Activated CD8-positive, alpha-beta memory T cell treated with anti-CD3 and anti-CD28 coated beads for 36 hours (primary cell): ENCODE measurements around the gene LMNB1. TPM values are rescaled to one million over a fixed set of nuclear protein-coding genes. Genes with fewer than 3 reads are reported as not detected.
"Not testable (repeated sequence)": the region's sequence is repeated elsewhere in the genome, so short reads cannot be mapped to it uniquely, and the experiment has no call there.

Source experiments
- CTCF ChIA-PET: fragments of 350-600 bp; sonication (Branson Sonifier 250); formaldehyde crosslinking; loops from one replicate; lab custom pipeline; 2021; ENCODE audit warnings: antibody characterized with exemption; lab: Charles Lee
- POLR2A ChIA-PET: fragments of 350-600 bp; sonication (Branson Sonifier 250); formaldehyde crosslinking; loops from one replicate; lab custom pipeline; 2021; ENCODE audit warnings: antibody characterized with exemption; lab: Charles Lee
- total RNA-seq, 2 experiments: library from RNA; stranded (reverse); gene quantifications; one replicate each; pipeline ENCODE4 v1.2.3, GENCODE V29; 2021

The LMNB1 gene
- total RNA-seq = 100 to 1,000 TPM; 176 to 179 TPM

- ChIA-PET CTCF (interaction anchor here (0.6 to 1.8 kb wide), 12 partner anchors 10 to 181 kb away, joined by 3 to 6 read pairs (median 3); partner anchors contain the start of genes ALDH7A1 and PHAX), POLR2A (interaction anchor here (0.5 to 4.8 kb wide), 14 partner anchors 12 to 353 kb away, joined by 3 to 43 read pairs (median 4); partner anchors contain the start of gene C5orf63)
Observed at GRCh38 chr5:126776499-126777256, at the start of gene LMNB1. Gene LMNB1 (plus strand): TSS chr5:126777136. CDS start chr5:126777509, 373 bp downstream.

DNA sequence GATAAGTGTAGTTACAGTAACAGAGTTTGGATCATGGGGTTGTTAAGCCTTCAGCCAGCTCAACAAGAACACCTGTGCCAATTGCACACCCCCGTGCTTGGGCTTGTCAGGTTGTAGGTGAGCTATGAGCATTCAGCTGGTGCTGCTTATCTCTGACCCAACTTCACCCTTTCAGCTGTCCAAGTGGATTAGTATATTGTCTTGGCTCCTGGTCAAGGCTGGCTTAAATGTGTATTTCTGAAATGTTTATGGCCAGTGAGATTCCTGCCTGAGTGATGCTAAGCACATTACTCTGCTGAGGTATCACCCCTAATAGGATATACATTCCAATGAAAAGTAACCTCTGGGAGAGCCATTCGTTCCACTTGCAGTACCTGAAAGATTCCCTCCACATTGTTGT is 44.2 kb upstream of the LMNB1 start:
- ChIA-PET CTCF (no interaction called here), POLR2A (no interaction called here)

DNA sequence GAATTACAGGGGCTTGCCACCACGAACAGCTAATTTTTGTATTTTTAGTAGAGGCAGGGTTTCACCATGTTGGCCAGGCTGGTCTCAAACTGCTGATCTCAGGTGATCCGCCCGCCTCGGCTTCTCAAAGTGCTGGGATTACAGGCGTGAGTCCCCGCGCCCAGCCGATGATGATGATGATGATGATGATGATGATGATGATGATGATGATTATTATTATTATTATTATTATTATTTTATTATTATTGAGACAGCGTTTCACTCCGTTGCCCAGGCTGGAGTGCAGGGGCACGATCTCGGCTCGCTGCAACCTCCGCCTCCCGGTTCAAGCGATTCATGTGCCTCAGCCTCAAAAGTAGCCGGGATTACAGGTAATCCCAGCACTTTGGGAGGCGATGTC is 42.4 kb upstream of the LMNB1 start:
- POLR2A ChIA-PET, CTCF ChIA-PET: not testable (repeated sequence)

DNA sequence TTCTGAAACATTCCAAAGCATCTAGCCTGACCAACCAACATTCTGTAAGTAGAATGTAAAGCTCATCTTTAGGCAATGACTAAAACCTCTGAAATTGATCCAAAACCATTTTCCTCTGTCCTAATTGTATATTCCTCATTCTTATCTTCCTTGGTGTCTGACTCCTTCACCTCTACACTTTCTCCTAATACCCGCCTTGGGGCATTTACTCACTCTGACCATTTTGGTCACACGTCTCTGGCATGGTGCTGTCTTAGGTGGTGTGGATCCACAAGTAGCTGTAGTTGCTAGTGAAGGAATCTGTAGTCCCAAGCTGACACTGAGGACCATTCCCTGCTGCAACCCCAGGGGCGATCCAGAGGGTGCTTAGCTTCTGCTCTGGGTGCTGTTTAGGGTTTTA is 40.8 kb upstream of the LMNB1 start:
- POLR2A ChIA-PET = no interaction called here
- CTCF ChIA-PET = interaction anchor here (0.6 kb wide), 1 partner anchor 157 kb away, joined by 3 read pairs; no protein-coding TSS in a partner anchor

GRCh38 chr5:126741361-126741760 is 35.6 kb upstream of the LMNB1 start:
- ChIA-PET CTCF (no interaction called here), POLR2A (no interaction called here)

GRCh38 chr5:126742425-126742824 is 34.5 kb upstream of the LMNB1 start:
- POLR2A ChIA-PET = no interaction called here
- CTCF ChIA-PET = no interaction called here

DNA sequence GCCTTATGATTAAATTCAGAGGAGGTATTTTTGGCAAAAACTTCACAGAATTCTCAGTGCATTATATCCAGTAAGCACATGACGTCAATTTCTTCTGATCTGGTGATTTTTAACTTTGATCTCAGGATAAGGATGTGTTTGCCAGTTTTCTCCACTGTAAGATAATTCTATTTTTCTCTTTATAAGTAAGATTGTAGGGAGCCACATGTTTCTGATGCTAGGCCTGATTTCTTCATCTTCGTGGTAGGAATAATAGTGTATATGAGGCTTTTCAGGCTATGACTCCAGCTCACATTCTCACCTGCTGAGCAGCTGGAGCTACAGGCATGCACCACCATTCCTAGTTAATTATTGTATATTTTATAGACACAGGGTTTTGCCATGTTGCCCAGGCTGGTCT is 32.1 kb upstream of the LMNB1 start:
- ChIA-PET POLR2A (no interaction called here), CTCF (interaction anchor here (0.6 kb wide), 1 partner anchor 64 kb away, joined by 3 read pairs; no protein-coding TSS in a partner anchor)

GRCh38 chr5:126745259-126745992 is 31.5 kb upstream of the LMNB1 start:
- ChIA-PET CTCF (interaction anchor here (0.6 kb wide), 1 partner anchor 64 kb away, joined by 3 read pairs; no protein-coding TSS in a partner anchor), POLR2A (no interaction called here)

DNA sequence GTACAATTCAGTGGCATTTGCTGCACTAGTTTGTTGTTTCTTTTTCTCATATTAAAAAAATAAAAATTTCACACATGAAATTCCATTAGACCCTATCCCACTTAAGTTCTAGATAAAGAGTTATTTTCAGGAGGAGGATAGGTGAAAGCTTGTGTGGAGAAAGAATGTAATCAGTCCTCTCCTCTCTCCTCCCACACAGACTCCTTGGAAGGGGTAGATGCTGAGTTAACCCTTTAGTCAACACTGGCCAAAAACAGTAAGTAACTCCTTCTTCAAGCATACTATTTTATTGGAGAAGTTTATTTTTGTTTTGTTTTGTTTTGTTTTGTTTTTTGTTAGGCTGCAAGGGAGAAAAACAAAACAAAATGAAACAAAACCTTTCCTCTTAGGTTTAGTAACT is 30.6 kb upstream of the LMNB1 start:
- ChIA-PET POLR2A (interaction anchor here (2.8 kb wide), 1 partner anchor 32 kb away, joined by 27 read pairs; the partner anchor contains the start of gene LMNB1), CTCF (interaction anchor here (1.2 kb wide), 1 partner anchor 12 kb away, joined by 4 read pairs; no protein-coding TSS in a partner anchor)

DNA sequence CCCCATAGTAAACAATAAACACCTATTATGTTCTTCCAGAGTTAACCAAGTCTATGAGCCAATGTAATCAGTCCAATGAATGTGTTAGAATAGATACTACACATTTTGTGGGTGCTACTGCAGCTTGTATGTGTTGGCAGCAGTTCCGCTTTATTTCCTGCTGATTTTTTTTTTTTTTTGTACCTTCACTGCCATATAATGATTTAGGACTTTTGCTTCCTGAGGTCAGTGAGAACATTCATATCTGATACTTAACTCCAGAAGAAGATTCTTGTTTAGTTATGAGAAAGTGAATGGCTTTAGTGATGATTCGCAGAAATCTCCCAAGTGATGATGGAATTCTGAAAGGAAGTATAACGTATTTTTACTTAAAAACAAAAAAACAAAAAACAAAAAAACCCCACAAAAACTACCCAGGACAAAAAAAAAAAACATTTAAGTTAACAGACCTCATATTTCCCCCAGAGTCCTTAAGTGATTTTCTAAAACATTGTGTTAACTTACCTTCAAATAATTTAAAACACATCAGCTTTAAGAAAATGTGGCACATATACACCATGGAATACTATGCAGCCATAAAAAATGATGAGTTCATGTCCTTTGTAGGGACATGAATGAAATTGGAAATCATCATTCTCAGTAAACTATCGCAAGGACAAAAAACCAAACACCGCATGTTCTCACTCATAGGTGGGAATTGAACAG is 24.7 kb upstream of the LMNB1 start:
- ChIA-PET POLR2A (no interaction called here), CTCF (interaction anchor here (0.6 to 1.2 kb wide), 2 partner anchors 26 to 305 kb away, joined by 3 read pairs; no protein-coding TSS in a partner anchor)

DNA sequence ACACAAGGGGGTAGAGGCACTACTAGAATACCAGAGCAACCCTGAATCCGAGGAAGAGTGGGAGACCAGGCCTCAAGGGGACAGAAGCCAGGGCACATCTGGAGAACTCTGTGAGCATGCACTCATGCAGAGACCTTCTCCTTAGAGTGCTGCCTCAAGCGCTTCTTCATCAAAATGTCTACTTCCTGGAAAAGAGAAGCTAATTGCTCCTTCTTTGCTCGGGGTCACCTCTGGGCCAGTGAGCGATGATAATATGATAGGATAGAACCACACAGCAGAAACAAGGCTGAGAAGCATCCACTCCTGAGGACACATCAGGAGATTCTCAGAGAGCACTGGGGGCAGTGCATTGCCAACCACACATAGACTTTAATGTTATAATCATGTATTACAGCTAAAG is 23.7 kb upstream of the LMNB1 start:
- POLR2A ChIA-PET = no interaction called here

GRCh38 chr5:126754609-126755008 is 22.3 kb upstream of the LMNB1 start:
- ChIA-PET POLR2A (no interaction called here), CTCF (interaction anchor here (1.2 kb wide), 1 partner anchor 79 kb away, joined by 3 read pairs; no protein-coding TSS in a partner anchor)

More for the DNA sequence above, 23.7 kb upstream of the LMNB1 start:
- CTCF ChIA-PET = interaction anchor here (1.2 kb wide), 1 partner anchor 25 kb away, joined by 3 read pairs; no protein-coding TSS in a partner anchor

GRCh38 chr5:126755593-126755992 is 21.3 kb upstream of the LMNB1 start:
- POLR2A ChIA-PET = interaction anchor here (4.8 kb wide), 1 partner anchor 22 kb away, joined by 43 read pairs; the partner anchor contains the start of gene LMNB1
- CTCF ChIA-PET = interaction anchor here (1.0 to 1.2 kb wide), 2 partner anchors 22 to 80 kb away, joined by 3 read pairs; partner anchors contain the start of gene LMNB1

DNA sequence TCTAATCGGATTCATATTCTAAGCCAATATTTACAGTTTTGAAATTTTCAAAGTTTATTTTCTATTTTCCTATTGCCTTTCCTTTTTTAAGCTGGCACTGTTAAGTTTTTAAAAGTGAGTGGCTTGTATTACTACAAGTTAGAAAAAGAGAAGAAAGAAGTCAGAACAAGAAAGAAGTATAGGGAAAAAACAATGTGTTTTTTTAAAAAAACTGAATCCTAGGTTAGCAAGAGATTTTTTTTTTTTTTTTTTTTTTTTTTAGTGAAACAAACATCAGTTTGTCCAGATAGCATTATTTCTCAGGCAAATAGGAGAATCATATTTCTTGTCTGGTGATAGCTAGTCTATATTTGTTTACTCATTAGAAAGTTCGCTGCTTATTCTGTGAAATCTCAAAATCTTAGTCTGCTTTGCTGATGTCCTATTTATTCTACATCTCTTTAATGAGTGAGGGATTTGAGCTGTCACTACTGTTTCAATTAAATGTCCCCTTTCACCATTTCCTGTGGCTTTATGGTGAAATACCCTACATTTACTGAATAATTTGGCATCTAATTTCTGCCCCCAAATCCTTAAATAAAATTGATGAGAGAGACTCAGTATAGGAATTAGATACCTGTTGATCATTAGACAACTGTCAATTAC is 19.1 kb upstream of the LMNB1 start:
- ChIA-PET CTCF (interaction anchor here (1.0 to 1.5 kb wide), 3 partner anchors 11 to 23 kb away, joined by 4 to 6 read pairs (median 4); no protein-coding TSS in a partner anchor), POLR2A (interaction anchor here (0.7 to 4.8 kb wide), 3 partner anchors 19 to 43 kb away, joined by 3 to 43 read pairs (median 14); partner anchors contain the start of gene LMNB1)

- ChIA-PET POLR2A (interaction anchor here (0.7 to 3.0 kb wide), 3 partner anchors 14 to 16 kb away, joined by 4 to 16 read pairs (median 13); partner anchors contain the start of gene LMNB1), CTCF (interaction anchor here (0.7 kb wide), 1 partner anchor 46 kb away, joined by 3 read pairs; no protein-coding TSS in a partner anchor)
Observed at GRCh38 chr5:126763371-126763770, 13.6 kb upstream of the LMNB1 start.

GRCh38 chr5:126769703-126770102 is 7.2 kb upstream of the LMNB1 start:
- ChIA-PET POLR2A (no interaction called here), CTCF (interaction anchor here (0.7 kb wide), 1 partner anchor 83 kb away, joined by 3 read pairs; no protein-coding TSS in a partner anchor)

DNA sequence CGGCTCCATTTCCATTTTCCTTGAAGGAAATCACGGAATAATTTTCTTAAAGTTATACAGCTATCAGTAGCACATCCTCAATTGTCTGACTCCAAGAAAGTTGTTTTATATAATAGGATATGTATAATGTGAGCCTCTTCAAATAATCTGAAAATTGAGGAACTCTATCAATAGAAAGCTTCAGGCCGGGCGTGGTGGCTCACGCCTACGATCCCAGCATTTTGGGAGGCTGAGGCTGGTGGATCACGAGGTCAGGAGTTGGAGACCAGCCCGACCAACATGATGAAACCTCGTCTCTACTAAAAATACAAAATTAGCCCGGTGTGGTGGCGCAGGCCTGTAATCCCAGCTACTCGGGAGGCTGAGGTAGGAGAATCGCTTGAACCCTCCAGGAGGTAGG is 3.4 kb upstream of the LMNB1 start:
- POLR2A ChIA-PET = interaction anchor here (0.6 to 0.7 kb wide), 2 partner anchors 21 to 179 kb away, joined by 3 to 8 read pairs; no protein-coding TSS in a partner anchor
- CTCF ChIA-PET = not testable (repeated sequence)

GRCh38 chr5:126774595-126774994 is 2.3 kb upstream of the LMNB1 start:
- CTCF ChIA-PET = interaction anchor here (1.7 kb wide), 1 partner anchor 8 kb away, joined by 5 read pairs; no protein-coding TSS in a partner anchor
- POLR2A ChIA-PET = not testable (repeated sequence)
